BJ (cell line): Measurements from ENCODE around the gene ATF7. TPM values are rescaled to one million over a fixed set of nuclear protein-coding genes. Genes with fewer than 3 reads are reported as not detected.
"Not testable (repeated sequence)": the region's sequence is repeated elsewhere in the genome, so short reads cannot be mapped to it uniquely, and the experiment has no call there.

Source experiments
- CTCF ChIA-PET: fragments of 350-600 bp; formaldehyde crosslinking; extraction: SDS; loops from one replicate; lab custom pipeline; 2021; ENCODE audit warnings: antibody characterized with exemption, inconsistent platforms; lab: Yijun Ruan, JAX
- POLR2A ChIA-PET: fragments of 300-600 bp; sonication (Branson Sonifier 250); formaldehyde crosslinking; extraction: SDS; loops from one replicate; lab custom pipeline; 2021; ENCODE audit warnings: antibody characterized with exemption; lab: Charles Lee
- DNase-seq: peaks from one replicate; pipeline ENCODE4 v3.0.0-alpha.2; 2011; ENCODE audit warnings: low read depth
- H3K27me3 ChIP-seq: 2 replicates; pipeline ENCODE4 v1.6.0; 2011; ENCODE audit warnings: low read length; ENCODE audit not compliant: control insufficient read depth, insufficient read depth
- H3K36me3 ChIP-seq: 2 replicates; pipeline ENCODE4 v1.5.1; 2011; ENCODE audit warnings: low read length; ENCODE audit not compliant: control insufficient read depth, insufficient read depth
- H3K4me3 ChIP-seq: 2 replicates; pipeline ENCODE4 v1.5.1; 2011; ENCODE audit warnings: low read depth, mild to moderate bottlenecking, control low read depth, low read length
- CTCF ChIP-seq: IDR thresholded peaks from 2 replicates; pipeline ENCODE4 v1.5.1; 2011; ENCODE audit warnings: low read depth, mild to moderate bottlenecking, control low read depth, inconsistent platforms, low read length, moderate library complexity; ENCODE audit not compliant: insufficient read depth
- polyA plus RNA-seq: library from polyadenylated mRNA; depleted of rRNA; stranded (reverse); fragments of >200 nt; gene quantifications from 2 replicates; pipeline ENCODE4 v1.2.3, GENCODE V29; 2011

ATF7 gene
- polyA plus RNA-seq, 1 experiment: 21.8 TPM

GRCh38 chr12:53482626-53483168 is 143.5 kb downstream of the ATF7 start:
- ChIA-PET POLR2A (interaction anchor here (1.0 kb wide), 1 partner anchor 16 kb away, joined by 4 read pairs; the partner anchor contains the start of gene MAP3K12), CTCF (interaction anchor here (0.8 to 2.1 kb wide), 4 partner anchors 9 to 162 kb away, joined by 3 to 17 read pairs (median 6); partner anchors contain the start of gene NPFF)
- Histone ChIP-seq H3K36me3 (peaks cover 42% of the 10 kb centered on the region), H3K27me3 (no peaks in the 10 kb centered on the region), H3K4me3 (no peak overlapping the region)
- no peak for TF ChIP-seq CTCF
- no peak for DNase-seq

GRCh38 chr12:53481939-53482586 is 144.1 kb downstream of the ATF7 start:
- CTCF ChIA-PET: interaction anchor here (0.6 to 2.1 kb wide), 8 partner anchors 8 to 161 kb away, joined by 3 to 17 read pairs (median 4); partner anchors contain the start of genes MAP3K12 and NPFF
- POLR2A ChIA-PET: interaction anchor here (0.8 to 1.0 kb wide), 2 partner anchors 17 to 19 kb away, joined by 4 read pairs; partner anchors contain the start of genes MAP3K12 and TARBP2
- DNase-seq: no peak

GRCh38 chr12:53481458-53481857 is 144.7 kb downstream of the ATF7 start:
- peak; percentile 78 for DNase-seq

More at GRCh38 chr12:53481939-53482586, 144.1 kb downstream of the ATF7 start:
- H3K27me3 ChIP-seq: no peaks in the 10 kb centered on the region
- peak; percentile 27; the same call in 1 of the 2 replicates for TF ChIP-seq CTCF
- H3K4me3 ChIP-seq: no peak overlapping the region
- H3K36me3 ChIP-seq: peaks cover 42% of the 10 kb centered on the region

GRCh38 chr12:53480491-53481442 is 145.4 kb downstream of the ATF7 start:
- no peak for DNase-seq
- Histone ChIP-seq H3K27me3 (no peaks in the 10 kb centered on the region), H3K4me3 (no peak overlapping the region), H3K36me3 (peaks cover 40% of the 10 kb centered on the region)
- TF ChIP-seq CTCF: no peak
- CTCF ChIA-PET: interaction anchor here (0.6 to 2.1 kb wide), 5 partner anchors 11 to 452 kb away, joined by 3 to 17 read pairs (median 4); partner anchors contain the start of genes MAP3K12 and NPFF
- POLR2A ChIA-PET: interaction anchor here (0.8 kb wide), 1 partner anchor 20 kb away, joined by 4 read pairs; the partner anchor contains the start of gene TARBP2

More at GRCh38 chr12:53481458-53481857, 144.7 kb downstream of the ATF7 start:
- CTCF ChIA-PET: interaction anchor here (0.6 to 2.1 kb wide), 9 partner anchors 8 to 452 kb away, joined by 3 to 17 read pairs (median 4); partner anchors contain the start of genes MAP3K12 and NPFF
- H3K36me3 ChIP-seq: peaks cover 40% of the 10 kb centered on the region
- POLR2A ChIA-PET: interaction anchor here (0.8 to 1.0 kb wide), 2 partner anchors 18 to 20 kb away, joined by 4 read pairs; partner anchors contain the start of genes MAP3K12 and TARBP2
- not testable (repeated sequence) for H3K27me3 ChIP-seq, H3K4me3 ChIP-seq

GRCh38 chr12:53479331-53479730 is 146.9 kb downstream of the ATF7 start:
- CTCF ChIA-PET: interaction anchor here (0.7 to 4.4 kb wide), 3 partner anchors 15 to 30 kb away, joined by 3 to 25 read pairs (median 3); no protein-coding TSS in a partner anchor
- no peak for DNase-seq
- no peak for TF ChIP-seq CTCF
- POLR2A ChIA-PET: interaction anchor here (0.6 to 1.0 kb wide), 4 partner anchors 17 to 345 kb away, joined by 3 to 8 read pairs (median 6); no protein-coding TSS in a partner anchor
- H3K27me3 ChIP-seq: no peaks in the 10 kb centered on the region
- H3K36me3 ChIP-seq: peaks cover 43% of the 10 kb centered on the region
- H3K4me3 ChIP-seq: no peak overlapping the region
